IPS DF 19.7 (cell line): ENCODE results near the gene BACH2.
A peak's percentile ranks its signal among the peaks of the same experiment; 100 is the strongest.
"Not testable (repeated sequence)": the region's sequence is repeated elsewhere in the genome, so short reads cannot be mapped to it uniquely, and the experiment has no call there.

ENCODE experiments used
- DNase-seq: peaks from one replicate; pipeline ENCODE4 v3.0.0-alpha.2; 2013; ENCODE audit warnings: low read depth, low spot score

BACH2 gene

DNA sequence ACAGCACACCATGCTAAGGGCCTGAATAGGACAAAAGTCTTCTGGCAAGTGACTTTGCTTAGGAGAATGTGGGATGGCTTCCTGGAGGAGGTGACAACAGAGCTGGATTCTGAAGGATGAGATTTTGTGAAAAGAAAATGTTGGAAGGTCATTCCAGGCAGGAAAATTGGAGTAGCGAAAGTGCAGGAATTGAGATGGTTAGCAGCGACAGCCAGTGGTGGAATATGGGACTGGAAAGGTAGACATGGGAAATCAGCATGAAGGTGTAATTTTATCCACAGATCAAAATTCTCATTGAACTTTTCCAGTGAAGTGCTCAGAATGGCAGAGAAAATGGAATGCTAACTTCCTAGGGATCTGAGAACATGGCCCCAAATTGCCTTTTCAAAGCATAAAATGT, 5.7 kb upstream of the BACH2 start:
- no peak for DNase-seq

DNA sequence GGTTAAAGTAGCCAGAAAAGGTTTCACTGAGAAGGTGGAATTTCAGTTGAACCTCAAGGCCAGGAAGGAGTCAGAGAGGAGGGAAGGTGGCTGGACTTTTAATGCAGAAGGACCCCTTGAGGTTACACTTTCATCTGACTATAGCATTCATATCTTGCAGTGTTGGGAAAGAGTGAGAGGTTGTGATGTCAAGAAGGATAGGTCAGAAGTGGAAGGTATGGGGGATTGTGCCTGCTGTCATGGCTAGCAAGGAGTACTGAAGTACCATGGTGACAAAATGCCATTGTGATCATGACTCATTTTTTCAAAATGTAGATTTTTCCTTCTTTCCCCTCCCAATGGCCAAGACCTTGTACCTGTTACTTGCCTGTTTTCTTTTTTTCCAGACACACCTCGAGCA, 5.2 kb upstream of the BACH2 start:
- no peak for DNase-seq

DNA sequence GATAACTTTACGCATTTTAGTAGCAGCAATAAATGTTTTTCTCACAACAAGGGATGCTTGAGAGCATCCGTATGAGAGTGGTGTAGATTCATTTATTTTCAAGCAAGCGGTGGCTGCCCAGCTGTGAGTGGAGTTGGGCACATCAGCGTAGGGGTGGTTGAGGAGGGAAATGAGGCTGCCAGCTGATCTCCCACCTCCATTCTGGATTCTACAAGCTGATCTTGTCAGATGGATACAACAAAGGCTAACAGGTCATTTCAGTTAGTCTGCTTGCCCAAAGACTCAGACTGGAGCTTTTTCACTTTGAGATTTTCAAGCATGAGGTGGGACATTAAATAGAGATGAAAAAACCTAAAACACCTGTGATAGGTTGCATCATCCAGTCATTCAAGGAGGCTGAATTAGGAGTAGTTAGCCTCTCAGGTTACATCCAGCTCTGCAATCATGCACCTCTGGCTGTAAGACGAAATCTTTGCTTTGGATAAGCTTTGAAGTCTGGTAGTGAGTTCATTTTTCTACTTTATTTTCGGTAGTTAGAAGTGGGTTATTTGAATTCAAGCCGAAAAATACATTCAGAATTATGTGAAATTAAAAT, 1.9 kb upstream of the BACH2 start:
- no peak for DNase-seq

DNA sequence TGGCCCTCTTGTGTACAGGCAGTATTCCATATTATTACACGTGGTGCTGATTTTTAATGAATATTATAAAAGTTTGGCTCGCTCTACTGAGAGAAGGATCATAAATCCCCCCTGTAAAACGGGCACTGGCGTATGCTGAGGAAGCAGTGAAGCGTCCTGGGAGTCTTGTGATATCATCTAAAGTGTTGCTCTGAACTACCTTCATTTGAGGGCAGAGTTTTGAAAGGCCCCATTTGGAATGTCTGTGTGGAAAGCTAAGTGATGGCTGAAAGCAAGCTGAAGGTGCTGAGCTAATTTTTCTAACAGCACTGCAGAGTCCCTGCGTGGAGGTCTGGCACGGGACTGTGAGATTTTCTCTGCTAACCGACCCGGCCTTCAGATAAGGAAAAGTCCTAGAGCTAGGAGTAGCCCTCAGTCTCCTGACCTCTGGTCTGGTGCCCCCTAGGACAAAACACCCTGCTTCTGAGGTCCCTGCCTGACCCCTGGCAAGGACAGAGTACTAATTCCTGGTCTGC, 1.3 kb upstream of the BACH2 start:
- no peak for DNase-seq

DNA sequence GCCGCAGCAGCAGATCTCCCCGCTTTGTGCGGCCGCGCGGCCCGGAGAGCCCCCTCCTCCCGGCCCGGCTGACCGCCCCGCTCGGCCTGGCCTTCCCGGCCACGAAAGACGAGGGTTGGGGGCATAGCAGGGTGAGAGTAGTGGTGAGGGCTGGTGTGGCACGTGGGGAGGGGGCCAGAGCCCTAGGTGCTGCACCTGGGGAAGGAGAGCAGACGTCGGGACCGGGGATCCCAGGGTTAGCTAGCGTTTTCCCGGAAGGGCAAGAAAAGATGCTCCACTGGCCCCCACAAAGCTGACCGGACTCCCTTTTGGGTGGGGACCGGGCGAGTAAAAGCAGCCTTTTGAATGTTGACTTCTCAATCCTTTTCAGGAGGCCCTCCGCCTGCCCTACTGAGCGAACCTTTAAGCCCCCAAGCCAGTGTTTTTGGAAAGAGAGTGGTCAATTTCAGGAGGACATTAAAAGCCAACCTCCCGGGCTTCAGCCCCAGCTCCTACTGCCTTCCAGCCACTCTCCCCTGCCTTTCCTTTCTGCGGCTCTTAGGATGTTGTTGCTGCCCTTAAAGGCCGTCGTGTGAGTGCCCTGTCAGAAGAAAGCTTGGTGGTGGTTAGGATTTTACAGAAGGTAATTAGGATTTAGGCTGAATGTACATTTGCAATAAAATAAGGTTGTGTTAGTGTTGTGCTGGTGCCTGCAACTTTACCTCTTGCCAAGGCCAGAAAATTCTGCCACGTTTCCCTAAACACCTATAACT, 648 bp upstream of the BACH2 start:
- DNase-seq, result no peak

DNA sequence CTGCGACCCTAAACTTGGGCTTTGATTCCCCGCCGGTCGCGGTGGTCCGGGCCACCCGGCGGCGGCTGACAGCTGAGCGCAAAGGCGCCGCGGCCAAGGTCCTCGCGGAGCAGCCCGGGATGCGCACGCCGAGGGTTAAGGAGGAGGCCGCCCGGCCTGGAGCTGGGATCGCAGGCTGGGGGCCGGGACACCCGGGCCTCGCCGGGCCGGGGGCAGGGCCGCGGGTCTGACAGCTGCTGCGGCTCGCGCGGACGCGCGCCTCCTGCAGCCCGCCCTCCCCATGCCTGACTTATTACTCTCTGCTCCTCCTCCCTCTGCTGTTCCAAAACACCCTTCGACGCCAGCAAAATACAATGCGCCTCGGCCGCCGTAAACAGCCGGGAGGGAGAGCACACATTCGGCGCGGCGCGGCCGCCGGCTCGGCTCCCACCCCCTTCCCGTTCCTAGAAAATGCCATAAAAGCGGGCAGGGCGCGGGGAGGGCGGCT, 746 bp downstream of the BACH2 start:
- no peak for DNase-seq

DNA sequence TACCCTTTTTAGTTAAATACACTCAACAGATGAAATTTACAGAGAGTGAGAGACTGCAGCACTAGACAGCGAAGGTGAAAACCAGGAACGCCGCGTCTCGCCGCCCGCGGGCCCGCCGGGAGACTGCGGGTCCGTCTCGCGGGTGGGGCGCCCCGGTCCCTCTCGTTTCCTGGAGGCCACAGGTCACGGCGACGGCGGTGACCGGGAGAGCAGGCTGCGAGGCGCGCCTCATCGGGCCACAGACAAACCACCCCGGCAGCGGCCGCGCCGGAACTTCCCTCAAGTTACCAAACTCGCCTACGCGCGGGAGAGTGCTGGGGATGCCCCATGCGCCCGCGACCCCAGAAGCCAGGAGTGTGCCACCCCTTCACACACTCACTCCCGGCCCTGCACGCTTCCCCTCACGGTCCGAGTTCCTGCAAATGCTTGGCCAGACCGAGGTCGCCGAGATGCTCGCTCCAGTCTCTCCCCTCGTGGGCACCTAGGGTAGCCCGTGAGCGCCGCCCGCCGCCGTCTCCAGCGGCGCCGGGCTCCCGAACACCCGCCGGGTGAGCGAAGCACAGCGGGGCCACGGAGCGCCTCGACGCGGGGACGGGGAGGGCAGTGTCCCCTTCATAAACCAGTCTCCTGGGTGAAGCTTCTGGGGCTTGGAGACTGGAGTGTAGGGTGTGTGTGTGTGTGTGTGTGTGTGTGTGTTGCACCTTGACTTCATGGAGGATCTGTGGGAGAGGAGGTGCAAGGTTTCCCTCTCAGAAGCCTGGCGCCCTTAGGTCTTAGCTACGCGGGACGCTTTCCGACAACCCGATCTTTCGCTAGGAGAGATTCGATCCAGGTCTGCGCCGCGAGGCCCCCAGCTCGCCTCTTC, 1.4 kb downstream of the BACH2 start:
- DNase-seq, result no peak

DNA sequence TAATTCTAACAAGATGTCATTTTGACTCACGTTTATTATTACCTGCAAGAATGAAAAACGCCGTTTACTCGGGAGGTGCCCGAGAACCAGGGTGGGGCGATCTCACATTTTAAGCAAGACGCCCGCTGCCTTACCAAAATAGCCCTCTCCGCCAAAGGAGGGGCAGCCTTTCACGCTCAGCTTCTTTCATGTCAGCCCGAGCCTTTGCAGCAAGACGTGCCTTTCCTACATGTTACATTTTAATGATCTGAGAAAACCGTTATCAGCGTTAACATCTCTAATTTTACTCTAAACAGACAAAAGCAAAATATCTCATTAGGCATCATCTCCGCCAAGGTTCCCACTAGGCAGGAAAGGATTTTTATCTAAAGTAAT, 2.0 kb downstream of the BACH2 start:
- no peak for DNase-seq

DNA sequence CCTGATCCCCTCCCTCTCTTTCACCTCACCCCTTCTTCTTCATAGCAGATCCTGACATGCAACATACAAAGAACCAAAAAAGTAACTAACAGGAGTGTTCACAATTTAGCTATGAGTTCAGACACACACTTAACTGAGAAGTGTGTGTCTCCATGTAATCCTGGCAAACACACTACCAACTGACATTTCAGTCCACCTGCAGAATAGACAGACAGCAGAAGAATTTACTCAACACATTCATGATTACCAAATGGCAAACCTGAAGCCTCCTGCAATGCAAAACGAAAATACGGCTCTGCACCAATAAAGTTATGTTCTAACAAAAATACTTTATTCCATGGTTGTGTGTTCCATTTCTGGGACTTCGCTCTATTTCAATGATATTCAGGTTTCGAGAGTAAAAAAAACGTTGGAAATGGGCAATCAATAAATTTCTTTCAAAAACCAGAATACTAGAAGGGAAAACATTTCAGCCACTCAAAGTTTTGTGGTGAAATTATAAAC, 2.6 kb downstream of the BACH2 start:
- DNase-seq, result no peak

DNA sequence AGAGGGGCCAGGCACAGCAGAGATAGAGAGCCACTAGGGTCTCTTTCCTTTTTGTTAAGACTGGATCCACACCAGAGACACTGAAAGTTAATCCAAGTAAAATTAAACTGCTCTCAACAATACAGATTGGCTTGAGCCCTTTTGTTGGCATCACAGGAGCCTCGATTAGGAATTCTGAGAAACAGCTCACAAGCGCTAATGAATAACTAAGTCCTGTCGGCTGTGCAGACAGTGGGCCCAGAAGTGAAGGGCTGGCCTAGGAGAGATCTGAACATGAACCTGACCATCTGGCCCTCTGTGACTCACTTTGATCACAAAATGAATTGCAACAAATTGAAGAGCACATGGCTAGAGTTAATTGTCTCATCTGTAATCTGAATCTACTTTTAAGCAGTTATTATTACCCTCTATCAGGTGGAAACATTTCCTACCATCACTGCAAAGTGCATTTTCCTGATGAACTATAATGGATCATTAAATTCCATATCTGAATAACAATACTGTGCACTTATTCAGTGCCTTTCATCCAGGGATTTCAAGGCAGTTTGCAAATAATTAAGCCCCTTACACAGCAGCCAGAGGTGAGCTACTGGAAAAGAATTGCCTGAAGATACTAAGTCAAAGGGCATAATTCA, 3.2 kb downstream of the BACH2 start:
- DNase-seq, result no peak

DNA sequence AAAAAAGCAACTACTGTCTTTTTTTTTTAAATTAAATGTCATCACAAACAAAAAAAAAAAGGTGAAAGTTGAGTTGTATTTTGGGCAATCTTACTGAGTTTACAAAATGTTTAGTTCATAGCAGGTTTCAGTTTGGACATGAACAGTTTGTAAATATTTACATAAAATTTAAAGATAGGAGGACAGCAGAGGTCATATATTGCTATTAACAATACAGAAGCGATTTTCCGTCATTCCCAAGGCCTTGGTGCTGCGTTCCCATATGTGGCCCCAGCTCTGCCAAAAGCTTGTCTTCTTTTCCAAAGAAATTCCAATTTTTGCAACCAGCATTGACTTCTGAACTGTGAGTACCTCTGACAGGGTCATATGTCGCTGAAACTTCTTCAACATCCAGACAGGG, 5.1 kb downstream of the BACH2 start:
- no peak for DNase-seq

DNA sequence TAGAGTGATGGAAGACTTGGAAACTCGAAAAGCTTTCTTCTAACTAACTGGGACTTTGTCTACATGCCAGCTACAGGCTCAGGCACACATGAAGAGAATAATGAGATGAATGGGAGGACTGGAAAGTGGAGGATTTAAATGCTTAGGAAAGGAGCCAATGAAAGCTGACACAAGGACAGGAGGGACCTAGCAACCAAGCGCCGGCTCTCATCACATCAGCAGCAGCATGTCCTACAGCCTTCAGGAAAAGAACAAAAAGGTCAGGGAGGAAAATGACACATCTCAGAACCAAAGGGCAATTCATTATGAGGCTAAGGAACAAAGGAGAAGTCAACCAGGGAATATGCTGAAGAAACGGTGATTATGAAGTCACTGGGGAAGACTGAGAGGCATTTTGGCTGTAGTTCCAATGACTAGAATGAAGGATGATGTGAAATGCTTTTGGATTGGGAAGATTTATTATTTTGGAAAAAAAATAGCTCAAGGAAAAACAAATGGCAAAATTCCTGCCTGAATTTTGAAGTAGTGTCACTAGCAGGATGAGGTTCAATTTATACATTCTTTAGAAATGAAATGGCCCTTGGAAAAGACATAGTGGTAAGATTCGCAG, 5.7 kb downstream of the BACH2 start:
- DNase-seq, result no peak

DNA sequence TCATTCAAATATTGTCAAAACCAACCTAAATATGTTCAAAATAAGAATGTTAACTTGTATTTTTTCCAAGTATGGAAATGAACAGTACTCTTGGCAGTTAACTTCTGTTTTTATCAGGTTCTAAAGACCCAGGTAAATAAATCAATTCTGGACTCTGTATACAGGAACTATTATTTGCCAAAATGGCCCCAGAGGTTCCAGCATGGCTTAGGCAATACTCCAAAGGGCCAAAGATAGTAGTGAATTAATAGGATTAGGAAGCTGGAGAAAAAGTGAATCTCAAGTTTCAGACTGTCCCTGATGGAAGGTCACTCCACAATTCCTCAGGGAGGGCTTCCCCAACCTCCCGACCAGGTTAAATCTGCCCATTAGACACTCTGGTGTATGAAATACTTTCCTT, 6.7 kb downstream of the BACH2 start:
- DNase-seq, result no peak

DNA sequence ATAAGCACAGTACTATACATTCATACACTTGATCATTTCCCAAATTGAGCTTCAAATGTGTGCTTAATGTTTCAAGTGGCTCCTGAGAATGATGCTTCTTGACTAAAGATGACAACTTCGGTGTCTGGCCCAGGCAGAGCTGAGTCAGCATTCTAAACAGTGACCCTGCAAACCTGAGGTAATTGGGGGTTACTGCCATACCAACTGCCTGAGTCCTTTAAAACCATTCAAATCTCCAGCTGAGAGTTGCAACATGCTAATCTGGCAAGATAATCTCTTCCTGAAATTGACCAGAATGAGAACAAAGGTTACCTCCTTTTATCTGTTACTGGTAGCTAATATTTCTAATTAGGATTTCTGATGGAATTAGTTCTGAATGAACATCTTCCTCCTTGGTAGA, 8.2 kb downstream of the BACH2 start:
- DNase-seq, result no peak

DNA sequence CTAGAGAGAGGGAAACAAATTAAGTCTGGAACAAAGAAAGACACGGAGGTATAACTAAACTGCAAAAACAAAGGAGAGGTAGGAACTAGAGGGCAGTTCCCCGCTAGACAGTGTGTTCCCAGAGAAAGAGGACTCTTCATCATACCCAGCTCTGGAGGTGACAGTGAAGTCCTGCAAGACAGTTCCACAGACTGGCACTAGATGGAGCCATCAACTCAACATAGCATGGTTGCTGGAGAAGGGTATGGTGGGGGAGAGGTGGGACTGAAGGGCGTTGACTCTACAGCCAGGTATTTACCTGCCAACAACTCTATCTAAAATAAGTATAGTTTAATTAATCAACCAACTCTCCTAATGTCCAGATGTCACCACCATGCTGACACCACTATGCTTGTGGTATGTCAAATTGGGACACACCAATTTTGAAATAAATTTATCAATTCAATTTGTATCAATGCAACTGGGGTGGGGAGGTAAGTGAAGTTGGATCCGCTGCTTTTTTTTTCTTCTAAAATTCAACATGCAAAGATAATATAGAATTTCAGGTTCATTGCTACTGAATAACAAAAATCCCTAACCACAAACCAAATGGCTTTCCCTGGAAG, 9.7 kb downstream of the BACH2 start:
- peak; percentile 75 for DNase-seq

DNA sequence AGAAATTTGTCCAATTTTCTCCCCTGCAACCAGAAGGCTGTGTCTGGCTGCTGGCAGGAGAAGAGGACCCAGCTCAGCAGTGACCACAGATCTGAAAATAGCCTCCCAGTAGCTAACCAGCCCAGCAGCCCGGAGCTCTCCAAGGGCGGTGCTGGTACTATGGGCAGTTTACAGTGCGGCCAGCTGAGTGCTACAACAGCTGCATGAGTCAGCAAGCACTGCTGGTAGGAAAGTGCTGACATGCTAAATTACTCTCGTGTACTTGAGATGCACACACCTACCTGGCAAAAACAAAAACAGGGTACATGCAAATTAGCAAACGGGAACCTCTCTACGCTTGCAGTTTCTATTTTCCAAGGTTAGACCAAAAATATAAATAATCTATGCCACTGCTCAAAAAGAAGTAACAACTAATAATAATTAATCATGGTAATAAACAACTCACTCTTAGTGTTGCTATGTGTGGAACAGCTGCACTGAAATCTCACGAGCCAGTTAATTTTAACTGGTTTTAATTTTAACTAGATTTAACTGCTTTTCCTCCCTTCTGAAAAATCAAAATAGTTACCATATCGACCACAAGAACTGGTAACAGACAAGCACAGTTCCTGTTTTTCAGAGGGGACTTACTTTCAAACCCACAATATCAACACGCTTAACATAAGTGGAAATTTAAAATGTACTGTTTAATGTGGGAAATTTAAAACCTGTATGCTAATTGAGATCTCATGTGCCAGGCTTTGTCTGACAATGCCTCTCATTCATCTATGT, 10.8 kb downstream of the BACH2 start:
- DNase-seq, result no peak

DNA sequence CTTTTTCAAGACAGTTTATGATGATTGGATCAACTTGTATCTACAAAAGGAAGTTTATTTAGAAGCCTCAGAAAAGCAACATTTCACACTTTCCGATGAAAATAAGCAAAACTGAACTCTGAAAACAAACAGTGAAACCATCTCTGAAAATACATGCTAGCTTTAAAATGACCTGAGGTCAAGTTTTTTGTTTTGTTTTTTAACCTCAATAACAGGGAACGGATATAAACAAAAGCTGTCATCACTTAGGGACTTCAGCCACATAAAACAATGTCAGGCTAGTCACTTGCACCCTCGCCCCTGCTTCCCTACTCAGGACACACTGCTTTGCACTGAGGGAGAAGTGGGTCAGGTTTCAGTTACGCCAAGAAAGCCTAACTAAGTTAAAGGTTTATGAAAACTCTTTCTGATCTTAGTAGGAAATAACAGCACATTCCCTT, 11.6 kb downstream of the BACH2 start:
- no peak for DNase-seq

DNA sequence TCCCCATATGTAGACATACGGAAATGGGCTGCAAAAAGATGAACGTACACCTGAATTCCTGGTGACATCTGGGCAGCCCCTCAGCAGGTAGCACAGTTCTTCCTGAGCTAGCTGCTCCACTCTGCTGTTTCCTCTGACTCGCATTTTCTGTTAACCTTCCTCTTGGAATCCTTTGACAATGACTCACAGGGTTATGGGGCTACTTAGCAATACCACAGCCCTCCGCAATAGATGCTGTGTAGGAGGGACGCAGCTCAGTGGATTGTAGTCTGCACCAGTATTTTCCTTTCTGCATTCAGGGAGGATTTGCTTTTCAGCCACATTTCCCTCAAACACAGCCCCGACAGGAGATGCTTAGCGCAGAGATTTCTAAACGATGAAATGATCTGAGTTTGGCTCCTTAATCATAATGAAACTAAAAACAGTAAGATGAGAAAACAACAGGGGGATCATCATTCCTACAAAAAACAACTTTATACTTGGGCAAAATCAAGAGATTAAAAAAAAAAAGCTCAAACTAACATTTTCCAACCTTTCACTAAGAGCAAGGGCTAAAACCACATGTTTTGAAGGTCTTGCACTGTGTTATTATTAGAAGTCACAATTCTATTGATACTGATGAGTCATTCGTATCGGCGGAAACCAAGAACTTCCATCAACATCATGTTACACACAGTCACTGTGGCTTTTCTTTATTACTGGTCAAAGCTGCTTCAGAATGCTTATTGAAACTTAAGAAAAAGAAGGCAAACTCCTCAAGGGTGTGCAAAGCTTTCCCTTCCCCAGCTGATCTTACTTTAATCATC, 12.2 kb downstream of the BACH2 start:
- peak; percentile 74 for DNase-seq

DNA sequence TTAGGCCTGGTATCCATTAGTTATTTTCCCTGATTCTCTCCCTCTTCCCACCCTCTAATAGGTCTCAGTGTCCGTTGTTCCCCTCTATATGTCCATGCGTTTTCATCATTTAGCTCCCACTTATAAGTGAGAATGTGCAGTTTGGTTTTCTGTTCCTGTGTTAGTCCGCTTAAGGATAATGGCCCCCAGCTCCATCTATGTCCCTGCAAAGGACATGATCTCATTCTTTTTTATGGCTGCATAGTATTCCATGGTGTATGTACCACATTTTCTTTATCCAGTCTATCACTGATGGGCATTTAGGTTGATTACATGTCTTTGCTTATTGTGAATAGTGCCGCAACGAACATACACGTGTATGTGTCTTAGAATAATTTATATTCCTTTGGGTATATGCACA, 14.4 kb downstream of the BACH2 start:
- not testable (repeated sequence) for DNase-seq
